Stimulated activated CD4-positive, alpha-beta T cell treated with anti-CD3 and anti-CD28 coated beads, Interleukin-1b, Interleukin-23, amount 100 ng/mL, for 24 hours (primary cell): Measurements from ENCODE around the gene ZBTB7A.

Experiments used
- DNase-seq, 4 experiments: peaks; one replicate each; pipeline ENCODE4 v3.0.0-alpha.2; 2020; ENCODE audit warnings: low read depth in 4 of 4, low spot score in 1 of 4

Gene ZBTB7A

GRCh38 chr19:4038661-4039423, 27.9 kb downstream of the ZBTB7A start:
- no peak for DNase-seq

DNA sequence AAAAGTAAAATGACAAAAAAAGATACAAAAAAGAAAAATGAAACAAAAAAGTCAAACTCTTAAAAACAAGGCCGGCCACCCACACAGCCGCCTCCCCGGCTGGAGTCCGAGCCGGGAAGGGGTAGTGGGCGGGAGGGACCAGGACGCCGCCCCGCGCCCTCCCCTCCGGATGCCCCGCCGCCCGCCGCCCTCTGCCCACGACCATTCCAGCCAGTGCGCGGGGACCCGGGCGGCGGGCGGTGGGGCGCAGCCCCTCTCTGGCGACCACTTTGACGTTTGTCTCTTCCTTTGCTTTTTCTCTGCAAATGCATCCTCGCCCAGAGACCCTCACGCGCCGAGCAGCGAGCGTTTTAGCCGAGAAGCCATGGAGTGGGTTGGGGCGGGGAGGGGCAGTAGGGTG, 28.6 kb downstream of the ZBTB7A start:
- DNase-seq: no peak

GRCh38 chr19:4037301-4037949, 29.3 kb downstream of the ZBTB7A start:
- DNase-seq: no peak

- no peak for DNase-seq
Measured at GRCh38 chr19:4036576-4037300, 30.0 kb downstream of the ZBTB7A start.

- no peak for DNase-seq
Measured at GRCh38 chr19:4035582-4035981, 31.1 kb downstream of the ZBTB7A start.

GRCh38 chr19:4035018-4035566, 31.6 kb downstream of the ZBTB7A start:
- DNase-seq: no peak

GRCh38 chr19:4034048-4035017, 32.4 kb downstream of the ZBTB7A start:
- no peak for DNase-seq

GRCh38 chr19:4033028-4033956, 33.4 kb downstream of the ZBTB7A start:
- no peak for DNase-seq

GRCh38 chr19:4032436-4032835, 34.3 kb downstream of the ZBTB7A start:
- DNase-seq: no peak

- DNase-seq: no peak
Measured at GRCh38 chr19:4031420-4031819, 35.3 kb downstream of the ZBTB7A start.

DNA sequence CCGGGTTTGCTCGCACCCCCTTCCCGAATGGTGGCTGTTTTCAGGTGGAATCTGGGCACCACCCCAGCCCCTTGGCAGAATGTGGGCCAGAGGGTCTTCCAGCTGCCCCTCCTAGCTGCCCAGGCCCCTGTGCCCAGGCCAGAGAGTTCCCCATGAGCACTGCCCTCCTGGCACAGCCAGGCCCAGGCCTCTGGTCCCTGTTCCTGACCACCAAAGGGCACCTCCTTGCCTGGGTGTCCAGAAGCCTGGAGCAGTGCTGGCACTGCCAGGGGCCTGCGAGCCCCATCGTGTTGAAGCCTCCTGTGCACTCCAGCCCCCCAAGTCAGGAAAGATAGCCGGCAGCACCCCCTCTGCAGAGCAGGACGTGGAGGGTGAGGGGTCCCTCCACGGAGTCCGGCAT, 35.7 kb downstream of the ZBTB7A start:
- DNase-seq: no peak

GRCh38 chr19:4030552-4030951, 36.1 kb downstream of the ZBTB7A start:
- DNase-seq: no peak

DNA sequence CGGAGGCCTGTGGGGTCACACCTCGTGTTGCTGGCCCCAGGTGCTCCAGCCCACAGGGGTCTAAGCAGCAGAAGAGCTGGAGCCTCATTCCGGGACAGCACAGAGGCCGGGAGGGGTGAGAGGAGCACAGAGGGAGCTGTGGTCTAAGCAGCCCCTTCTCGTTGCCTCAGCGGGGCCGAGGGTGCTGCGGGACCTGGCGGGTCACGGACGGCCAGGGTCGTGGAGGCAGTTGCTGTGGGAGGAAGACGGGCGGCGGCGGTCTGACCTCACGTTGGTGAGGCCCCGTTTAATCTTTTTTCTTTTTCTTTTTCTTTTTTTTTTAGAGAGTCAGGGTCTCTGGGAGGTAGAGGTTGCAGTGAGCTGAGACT, 37.5 kb downstream of the ZBTB7A start:
- DNase-seq: no peak

DNA sequence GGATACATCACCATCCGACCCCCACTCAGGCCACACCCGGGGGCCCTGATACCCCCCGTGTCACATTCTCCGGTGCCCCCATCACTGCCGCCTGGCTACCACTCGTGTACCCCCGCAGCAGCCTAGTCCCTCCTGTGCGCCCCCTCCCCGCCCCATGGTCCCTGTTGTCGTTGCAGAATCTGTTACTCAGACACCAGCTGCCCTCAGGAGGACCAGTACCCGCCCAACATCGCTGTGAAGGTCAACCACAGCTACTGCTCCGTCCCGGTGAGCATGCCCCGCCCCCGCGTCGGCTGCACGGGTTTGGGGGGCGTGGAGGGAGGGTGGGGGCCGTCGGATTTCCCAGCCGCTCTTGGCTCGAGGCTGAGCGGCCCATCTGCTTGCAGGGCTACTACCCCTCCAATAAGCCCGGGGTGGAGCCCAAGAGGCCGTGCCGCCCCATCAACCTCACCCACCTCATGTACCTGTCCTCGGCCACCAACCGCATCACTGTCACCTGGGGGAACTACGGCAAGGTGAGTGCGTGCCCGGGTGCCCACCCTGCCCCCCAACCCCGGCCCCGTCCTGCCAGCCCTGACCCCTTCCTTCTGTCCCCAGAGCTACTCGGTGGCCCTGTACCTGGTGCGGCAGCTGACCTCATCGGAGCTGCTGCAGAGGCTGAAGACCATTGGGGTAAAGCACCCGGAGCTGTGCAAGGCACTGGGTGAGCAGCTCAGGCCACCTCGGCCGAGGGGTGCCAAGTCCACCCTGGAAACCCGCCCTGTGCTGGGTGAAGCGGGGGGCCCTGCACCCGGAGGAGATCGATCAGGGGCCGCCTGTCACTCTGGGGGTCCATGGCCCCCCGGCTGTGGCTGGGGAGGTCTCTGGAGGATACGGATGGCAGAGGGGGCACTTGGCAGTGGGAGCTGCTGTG, 38.1 kb downstream of the ZBTB7A start:
- DNase-seq: no peak

DNA sequence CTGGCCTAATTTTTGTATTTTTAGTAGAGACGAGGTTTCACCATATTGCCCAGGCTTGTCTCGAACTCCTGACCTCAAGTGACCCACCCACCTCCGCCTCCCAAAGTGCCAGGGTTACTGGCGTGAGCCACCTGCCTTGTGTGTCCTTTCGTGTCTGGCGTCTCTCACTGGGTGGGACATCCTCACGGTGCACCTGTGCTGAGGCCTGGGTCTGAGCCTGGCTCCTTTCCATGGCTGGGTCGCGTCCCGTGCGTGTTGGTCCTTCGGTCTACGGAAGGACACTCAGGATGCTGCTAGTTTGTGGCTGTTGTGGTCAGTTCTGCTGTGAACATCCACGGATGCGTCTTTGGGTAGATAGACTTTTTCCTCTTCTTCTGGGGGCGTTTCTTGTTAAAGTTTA, 39.6 kb downstream of the ZBTB7A start:
- no peak for DNase-seq

DNA sequence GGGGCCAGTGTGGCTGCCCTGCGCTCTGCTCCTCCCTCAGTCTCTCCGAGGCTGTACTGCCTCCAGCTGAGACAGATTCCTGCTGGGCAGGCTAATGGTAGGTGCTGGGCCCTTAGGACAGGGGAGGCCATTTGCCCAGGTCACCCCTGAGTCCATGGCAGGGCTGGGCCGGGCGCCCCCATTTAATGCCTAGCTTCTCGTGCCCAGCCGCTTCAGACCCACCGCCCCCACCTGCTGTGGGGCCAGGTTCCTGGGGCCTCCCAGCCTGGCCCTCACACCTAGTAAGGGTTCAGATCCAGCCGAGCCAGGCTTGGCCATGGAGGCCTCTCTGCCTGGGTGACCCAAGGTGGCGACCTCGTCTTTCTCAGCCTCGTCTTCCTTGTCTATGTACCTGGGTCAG, 41.4 kb downstream of the ZBTB7A start:
- DNase-seq: no peak

- DNase-seq: no peak
Measured at GRCh38 chr19:4023600-4024398, 42.9 kb downstream of the ZBTB7A start.

- DNase-seq: no peak
Measured at GRCh38 chr19:4019578-4019977, 47.1 kb downstream of the ZBTB7A start.
